Stomach (tissue), 4 donors: ENCODE results near the gene TRIM64C.
"Not testable (repeated sequence)": the region's sequence is repeated elsewhere in the genome, so short reads cannot be mapped to it uniquely, and the experiment has no call there.

Experiments
- CTCF ChIP-seq, 7 experiments: fragments of 450-650 bp in 4 of 7; fragments of 200-600 bp in 3 of 7; sonication (generic) in 3 of 7; IDR thresholded peaks; one replicate each; pipeline ENCODE4 v1.5.1; 2016 to 2019; ENCODE audit warnings: antibody characterized with exemption in 7 of 7, control low read depth in 2 of 7, mild to moderate bottlenecking in 1 of 7
- EP300 ChIP-seq: sonication (generic); formaldehyde crosslinking; IDR thresholded peaks from one replicate; pipeline ENCODE4 v1.6.1; 2017; ENCODE audit warnings: antibody characterized with exemption
- POLR2A ChIP-seq, 4 donors: fragments of 450-650 bp; IDR thresholded peaks; one replicate each; pipeline ENCODE4 v1.6.1; 2016; ENCODE audit warnings: antibody characterized with exemption in 4 of 4, control low read depth in 2 of 4, mild to moderate bottlenecking in 1 of 4, moderate library complexity in 1 of 4

- not testable (repeated sequence) for TF ChIP-seq POLR2A (IDR thresholded peaks at IDR 0.05); CTCF (IDR thresholded peaks at IDR 0.05); EP300
These were observed 11.0 kb upstream of the TRIM64C start for GRCh38 chr11:49069897-49070296.
